Pons (tissue), 1 donor: Measurements from ENCODE around the gene ARL8A.
"Not testable (repeated sequence)": the region's sequence is repeated elsewhere in the genome, so short reads cannot be mapped to it uniquely, and the experiment has no call there.

Experiments
- DNase-seq: peaks from one replicate; pipeline ENCODE4 v3.0.0-alpha.2; 2016; ENCODE audit warnings: low spot score

ARL8A gene

DNA sequence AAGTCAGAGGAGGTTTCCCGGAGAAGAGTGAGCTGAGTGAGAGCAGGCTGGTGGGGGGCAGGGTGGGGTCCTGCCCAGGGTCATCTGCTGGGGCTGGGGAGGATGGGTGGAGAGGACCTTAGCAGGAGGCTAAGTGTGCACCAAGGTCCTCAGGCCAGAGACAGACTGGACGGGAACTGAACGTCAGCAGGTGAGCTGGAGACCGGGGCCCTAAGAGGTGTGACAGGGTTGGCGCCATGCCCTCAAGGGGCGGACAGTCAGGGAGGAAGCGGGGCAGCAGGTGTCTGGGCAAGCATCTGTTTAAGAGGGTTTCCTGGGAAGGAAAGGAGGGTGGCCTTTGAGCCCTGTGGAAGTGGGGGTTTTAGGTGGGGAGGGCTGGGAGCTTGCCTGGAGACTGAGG, 29.5 kb upstream of the ARL8A start:
- no peak for DNase-seq

DNA sequence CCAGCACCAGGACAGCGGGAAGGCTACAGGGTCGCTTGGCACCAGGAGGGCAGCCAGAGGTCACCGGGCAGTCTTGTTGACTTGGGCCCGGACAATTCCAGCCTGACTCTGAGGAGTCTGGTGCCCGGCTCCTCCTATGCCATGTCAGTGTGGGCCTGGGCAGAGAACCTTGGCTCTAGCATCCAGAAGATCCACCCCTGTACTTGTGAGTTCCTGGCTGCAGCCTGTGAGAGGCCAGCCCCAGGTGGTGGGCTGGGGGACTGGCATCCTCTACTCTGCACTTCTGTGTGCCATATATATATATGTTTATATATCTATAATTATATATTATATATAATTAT, 27.4 kb upstream of the ARL8A start:
- DNase-seq = no peak

DNA sequence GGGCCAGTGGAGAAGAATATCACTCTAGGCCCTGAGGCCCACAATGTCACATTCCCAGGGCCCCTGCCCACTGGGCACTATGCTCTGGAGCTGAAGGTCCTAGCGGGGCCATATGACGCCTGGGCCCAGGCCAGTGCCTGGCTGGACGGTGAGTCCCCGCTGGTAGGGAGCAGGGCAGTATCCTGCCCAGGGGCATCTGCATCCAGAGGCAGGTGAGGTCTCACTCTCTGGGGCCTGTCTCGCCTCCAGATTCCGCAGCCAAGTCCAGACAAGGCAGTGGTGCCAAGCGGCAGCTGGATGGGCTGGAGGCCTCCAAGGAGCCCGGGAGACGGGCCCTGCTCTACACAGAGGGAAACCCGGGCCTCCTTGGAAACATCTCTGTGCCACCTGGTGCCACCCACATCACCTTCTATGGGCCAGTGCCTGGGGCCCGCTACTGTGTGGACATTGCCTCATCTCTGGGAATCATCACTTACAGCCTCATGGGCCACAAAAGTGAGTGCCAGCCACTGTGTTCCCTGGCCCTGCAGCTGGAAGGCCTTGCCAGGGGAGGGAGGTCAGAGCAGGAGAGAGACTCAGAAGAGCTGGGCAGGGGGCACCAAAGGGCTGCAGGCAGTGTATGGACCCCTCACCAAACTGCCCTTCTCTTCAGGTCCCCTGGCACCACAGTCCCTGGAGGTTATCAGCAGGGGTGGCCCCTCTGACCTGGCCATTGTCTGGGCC, 26.9 kb upstream of the ARL8A start:
- DNase-seq = no peak

DNA sequence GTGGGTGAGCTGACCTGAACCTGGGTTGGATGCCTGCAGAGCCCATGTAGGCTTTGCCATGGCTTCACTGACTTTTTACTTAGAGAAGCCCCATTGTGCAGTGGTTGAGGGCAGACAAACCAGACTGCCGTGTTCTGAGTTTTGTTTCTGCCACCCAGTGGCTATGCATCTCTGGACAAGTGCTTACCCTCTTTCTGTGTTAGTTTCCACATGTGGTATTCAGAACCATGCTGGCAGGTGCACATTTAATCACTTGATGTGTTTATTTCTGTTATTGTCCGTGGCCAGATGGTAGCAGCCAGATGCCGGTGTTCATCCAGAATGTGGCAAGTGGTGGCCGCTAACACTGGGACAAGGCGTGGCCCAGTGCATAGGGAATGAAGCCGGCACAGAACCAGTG, 26.2 kb upstream of the ARL8A start:
- no peak for DNase-seq

DNA sequence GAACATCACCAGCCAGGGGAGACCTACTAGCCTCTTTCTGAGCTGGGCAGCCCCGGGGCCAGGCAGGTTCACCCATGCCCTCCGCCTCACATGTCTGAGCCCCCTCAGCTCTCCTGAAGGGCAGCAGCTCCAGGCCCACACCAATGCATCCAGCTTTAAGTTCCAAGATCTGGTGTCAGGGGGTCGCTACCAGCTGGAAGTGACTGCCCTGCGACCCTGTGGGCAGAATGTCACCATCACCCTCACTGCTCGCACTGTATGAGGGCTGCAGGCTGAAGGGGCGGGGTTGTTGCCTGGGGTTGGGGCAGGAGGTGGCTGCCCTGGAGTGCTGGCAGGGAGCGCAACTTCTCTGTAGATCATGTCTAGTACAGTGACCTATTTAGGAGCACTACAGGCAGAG, 24.3 kb upstream of the ARL8A start:
- no peak for DNase-seq

DNA sequence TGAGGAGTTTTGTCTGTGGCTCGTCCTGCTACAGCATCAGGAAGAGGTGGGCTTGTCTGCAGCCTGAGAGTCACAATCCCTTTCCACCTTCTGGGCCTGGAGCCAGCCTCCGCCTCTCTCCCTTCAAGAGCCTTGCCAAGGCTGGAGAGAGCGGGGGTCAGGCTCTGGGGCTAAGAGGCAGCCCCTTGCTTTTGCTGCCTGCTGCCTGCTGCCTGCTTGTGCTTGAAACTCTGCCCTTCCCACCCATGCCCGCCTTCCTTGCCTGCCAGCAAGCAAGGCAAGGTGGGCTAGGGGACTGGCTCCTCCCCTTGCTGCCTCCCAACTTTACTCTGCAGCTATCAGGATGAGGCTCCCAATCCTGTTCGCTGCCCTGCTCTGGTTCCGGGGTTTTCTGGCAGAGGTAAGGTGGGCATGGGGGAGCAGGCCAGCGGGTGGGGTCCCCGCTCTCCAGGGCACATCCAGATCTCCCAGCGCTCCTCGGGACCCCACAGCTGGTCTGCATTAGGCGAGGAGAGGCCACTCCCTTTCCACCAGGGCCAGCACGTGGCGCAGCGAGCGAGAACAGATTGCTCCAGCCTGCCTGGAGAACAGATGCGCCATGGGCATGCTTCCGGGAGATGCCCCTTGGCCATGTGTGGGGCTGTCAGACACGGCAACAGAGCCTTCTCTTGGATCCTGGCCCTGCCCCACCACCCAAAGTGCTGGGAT, 23.3 kb upstream of the ARL8A start:
- no peak for DNase-seq

DNA sequence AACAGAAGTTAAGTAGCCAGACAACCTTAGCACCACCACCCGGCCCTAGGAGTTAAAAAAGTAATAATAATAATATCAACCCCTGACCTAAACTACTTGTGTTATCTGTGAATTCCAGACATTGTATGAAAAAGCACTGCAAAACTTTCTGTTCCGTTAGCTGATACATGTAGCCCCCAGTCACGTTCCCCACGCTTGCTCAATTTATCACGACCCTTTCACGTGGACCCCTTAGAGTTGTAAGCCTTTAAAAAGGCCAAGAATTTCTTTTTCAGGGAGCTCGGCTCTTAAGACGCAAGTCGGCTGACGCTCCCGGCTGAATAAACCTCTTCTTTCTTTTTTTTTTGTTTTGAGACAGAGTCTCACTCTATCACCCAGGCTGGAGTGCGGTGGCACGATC, 22.5 kb upstream of the ARL8A start:
- not testable (repeated sequence) for DNase-seq

DNA sequence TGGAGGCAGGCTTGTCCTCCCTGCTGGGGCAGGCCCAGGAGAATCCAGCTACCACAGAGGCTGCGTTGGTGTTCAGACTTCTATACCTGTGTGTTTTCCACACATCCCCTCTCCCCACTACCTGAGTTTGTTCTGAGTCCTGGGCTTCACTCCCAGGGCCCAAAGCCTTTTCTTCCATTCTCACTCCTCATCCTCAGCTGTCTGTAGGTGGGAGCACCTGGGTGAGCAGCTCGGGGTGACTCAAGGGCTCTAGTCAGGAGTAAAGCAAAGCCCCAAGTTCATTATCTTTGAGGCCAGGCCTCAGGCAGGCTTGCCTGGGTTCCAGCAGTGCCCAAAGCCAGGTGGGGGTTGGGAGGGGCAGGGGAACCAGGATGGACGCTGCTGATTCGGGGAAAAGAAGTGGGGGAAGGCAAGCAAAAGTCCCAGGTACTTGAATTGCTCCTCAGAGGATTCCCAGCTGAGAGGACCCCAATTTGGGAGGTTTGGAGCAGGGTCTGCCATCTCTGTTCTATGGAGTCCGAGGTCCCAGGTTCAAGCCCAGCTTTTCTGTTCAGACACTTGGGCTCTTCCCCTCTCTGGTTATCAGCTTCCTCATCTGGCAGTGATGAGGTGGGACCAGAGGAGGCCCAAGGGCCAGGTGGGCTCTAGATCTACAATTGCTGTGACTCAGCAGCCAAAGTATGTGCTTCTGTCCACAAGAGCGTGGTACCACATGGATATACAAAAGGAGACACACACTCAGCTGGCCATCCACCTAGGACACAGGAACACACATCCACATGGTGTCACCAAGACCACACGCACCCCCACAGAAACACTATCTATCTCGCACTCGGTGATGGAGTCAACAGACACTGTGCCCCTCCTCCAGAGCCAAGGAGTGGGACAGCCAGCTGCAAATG, 21.7 kb upstream of the ARL8A start:
- DNase-seq = no peak

DNA sequence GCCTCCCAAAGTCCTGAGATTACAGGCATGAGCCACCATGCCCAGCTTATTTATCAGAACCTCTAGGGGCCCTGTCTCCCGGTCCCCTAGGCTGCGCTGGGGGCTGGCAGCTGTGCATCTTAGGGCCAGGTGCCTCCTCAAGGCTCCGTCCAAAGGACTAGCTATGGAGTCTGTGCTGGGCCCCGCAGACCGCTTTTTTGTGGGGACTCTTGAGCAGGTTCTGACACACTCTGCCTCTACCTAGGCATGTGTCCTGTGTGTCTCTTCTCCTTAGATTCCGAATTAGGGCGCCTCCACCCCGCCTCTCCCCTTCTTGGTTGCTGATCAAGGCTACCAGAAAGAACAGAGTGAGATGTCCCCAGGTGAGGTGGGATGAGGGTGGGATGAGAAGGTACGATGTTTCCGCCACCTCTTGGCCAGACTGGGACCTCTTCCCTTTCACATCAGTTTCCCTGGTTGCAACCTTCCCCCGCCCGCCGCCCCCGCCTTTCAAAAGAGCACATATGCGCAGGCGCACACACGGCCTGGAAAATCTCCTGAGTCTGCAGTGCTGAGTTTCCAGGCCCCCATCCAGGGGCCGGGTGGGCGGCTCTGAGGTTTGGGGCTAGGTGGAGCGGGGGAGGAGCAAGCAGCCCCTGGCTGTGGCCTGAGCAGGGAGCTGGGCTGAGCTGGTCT, 20.9 kb upstream of the ARL8A start:
- DNase-seq = no peak

DNA sequence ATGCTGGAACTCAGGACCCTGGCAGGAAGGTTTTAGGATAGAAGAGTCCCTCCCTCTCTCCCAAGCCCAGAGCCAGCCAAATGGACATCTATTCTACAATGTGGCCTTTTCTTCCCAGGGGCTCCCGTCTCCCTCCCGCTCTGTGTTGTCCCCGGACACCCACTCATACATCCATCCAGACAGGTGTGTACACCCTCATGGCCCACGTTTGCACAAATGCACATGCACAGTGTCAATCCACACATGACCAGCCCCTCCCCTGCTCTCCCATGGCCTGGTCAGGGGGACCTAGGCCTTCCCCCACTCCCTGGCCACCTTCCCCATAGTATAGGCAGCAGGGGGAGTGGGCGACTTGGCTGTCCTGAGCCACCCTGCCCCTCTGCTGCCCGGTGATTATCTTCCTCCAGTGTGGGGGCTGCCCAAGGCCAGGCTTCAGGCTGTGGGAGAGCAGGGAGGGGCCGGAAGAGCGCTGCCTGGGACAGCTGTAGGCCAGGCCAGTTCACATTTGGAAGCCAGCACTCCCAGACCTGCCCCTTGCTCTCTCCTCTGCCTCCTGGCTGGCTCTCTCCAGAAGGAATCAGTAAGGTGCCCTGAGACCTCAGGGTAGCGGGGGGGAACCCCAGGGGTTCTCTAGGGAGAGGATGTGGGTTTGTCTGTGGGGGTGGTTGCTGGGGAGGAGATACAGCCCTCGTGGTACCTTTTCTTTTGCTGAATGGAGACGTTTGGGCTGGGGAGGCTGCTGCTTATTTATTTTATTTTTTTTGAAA, 19.9 kb upstream of the ARL8A start:
- DNase-seq = no peak

DNA sequence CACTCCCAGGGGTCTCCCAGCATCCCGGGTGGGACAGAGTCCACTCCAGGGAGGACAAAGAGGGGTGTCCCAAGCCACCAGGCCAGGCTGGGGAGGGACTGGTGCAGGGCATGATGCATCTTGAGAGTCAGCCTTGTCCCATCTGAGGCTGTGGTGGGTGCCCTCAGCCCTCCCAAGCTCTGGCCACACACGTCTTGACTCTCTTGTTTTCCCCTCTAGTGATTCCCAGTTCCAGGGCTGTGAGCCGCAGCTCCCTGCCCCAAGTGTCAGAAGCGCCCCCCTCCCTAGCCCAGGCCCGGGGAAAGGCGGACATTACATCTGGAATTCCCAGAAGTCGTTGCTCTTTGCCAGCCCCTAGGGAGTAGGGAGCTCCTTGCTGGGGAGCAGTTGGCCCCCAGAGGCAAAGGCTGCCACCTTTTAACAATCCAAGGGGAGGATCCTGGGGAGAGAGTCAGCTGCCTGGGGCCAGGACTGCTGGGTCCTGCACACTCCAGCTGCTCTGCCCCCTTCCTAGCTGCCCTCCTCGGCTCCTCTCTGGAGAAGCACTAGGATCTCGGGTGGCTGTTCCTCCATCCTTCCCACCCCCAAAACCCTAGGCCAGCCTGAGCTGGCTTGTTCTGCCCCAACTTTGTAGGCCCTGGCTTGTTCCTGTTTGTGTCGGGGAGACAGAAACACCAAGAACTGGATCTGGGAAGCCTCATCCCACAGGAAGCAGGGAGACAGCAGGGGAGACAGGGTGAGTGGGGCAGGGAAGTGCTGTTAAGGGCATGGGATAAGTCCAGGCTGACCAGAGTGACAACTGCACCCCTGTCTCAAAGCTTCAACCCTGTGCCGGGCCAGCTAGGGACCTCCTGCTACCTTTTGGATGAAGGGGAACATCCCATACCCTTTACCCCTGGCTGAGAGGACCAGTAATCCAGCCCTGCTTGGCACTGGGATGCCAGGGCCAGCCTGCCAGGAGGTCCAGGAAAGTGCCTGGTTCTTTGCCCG, 19.0 kb upstream of the ARL8A start:
- no peak for DNase-seq

DNA sequence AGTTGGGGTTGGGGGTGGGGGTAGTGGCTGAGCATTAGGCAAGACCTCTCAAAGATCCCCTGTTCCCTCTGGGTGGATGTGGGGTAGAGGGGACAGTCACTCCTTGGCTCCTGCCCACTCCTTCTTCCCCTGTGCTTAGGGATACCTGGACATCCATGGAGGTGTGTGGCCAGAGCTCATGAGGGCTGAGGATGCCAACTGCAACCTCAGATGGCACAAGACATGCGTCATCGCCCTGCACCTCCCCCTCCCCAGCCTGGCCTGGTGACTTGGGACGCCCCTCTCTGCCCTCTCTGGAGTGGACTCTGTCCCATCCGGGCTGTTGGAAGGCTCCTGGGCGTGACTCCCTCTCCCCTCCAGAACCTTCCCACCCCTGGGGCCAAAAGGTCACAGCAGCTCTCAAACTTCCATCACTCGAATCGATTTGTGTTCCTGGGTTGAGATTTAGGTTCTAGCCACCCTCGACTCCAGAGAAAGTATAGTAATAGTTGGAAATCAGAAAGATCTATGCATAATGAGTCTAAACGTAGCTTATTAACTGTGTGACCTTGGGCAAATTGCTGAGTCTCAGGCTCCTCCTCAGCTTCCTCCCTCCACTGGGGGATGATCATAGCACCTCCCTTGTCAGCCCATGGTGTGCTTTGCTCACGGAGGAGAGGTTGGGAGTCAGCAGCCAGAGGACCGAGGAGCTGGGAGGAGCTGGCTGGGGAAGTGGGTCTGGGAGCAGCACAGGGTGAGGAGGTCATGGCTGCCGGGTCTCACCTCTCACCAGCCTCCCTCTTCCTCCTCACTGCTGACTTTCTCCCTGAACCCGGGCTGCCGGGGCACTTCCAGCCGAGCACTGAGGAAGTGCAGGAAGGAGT, 18.1 kb upstream of the ARL8A start:
- no peak for DNase-seq

DNA sequence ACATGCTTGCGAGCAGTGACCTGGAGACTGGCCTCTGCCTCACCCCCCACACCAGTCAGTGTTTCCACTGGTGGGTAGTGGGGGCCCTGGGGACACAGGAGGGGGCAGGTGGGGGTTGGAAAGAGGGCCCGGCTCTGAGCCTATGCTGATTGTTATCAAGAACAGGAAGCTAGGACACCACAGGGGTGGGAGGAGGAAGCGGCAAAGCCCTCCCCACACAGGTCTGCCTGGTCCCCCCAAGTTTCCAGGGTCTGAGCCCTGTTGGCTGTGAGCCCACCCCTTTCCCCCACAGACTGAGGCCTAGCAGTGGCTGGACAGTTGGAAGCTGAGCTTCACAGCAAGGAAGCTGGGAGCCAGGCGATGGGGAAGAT, 17.5 kb upstream of the ARL8A start:
- no peak for DNase-seq

DNA sequence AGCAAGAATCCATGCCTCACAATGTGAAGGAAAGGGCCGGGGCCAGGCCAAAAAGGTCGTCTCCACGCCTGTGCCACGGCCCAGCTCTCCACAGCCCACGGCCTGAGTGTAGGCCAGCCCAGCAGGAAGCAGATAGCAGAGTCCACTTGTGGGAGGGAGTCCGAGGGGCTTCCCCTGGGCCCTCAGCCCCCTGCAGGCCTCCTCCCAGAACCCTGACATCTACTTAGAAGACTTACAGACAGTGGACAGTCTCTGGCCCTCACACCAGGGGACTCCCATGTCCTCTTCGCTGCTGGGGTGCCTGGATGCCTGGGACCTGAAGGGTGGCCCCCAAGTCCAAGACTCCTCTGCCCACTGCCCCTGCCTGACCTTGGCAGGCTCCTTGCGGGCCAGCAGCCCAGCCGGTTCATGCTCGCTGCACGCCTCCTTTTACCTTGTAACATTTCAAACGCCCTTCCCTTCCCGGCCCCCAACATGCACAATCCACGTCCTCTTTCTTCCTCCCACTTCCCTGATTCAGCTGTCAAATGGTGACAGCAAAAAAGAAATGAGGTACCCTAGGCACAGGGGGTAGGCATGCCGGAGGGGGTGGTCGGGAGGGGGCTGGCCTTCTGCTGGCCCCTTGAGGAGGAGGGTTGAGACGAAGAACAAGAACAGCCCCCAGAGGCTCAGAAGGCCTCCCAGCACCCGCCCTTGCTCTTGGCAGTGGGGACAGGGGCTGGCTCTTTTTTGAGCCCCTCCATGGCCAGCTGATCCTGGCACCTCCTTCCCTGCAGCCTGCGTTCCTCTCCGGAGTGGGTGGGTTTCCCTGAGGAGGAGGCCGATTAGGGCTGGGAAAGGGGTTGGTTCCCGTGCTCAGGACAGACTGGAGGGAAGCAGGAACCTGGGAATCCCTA, 16.9 kb upstream of the ARL8A start:
- DNase-seq = no peak

DNA sequence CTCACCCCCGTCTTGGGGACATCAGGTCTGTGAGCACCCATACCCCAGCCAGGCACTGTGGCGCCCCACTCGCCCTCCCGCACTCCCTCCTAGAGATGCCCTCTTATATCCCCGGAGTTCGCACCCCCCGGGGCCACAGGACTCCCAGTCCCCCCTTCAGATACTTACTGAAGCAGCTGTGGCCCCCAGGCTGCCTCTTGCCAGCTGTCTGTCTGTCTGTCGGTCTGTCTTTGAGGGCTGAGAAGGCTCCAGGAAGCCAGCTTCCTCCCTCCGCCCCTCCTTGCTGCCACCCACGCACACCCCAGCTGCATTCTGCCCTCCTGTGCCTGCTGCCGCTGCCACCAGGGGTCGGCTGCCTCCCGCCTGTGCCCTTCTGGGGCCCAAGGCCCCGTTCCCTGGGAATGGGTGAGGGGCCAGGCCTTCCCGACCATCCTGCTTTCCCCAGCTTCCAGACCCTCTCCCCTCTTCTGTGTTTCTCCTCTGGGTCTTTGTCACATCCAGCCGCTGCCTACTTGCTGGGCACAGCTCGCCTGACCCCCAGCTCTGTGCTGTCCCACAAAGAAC, 15.9 kb upstream of the ARL8A start, which contains the start of gene PTPN7:
Gene PTPN7 (minus strand): TSS at position 226 of the 564 bp plus-strand sequence. CDS start 1,200 bp downstream, outside the sequence.
- DNase-seq = no peak

DNA sequence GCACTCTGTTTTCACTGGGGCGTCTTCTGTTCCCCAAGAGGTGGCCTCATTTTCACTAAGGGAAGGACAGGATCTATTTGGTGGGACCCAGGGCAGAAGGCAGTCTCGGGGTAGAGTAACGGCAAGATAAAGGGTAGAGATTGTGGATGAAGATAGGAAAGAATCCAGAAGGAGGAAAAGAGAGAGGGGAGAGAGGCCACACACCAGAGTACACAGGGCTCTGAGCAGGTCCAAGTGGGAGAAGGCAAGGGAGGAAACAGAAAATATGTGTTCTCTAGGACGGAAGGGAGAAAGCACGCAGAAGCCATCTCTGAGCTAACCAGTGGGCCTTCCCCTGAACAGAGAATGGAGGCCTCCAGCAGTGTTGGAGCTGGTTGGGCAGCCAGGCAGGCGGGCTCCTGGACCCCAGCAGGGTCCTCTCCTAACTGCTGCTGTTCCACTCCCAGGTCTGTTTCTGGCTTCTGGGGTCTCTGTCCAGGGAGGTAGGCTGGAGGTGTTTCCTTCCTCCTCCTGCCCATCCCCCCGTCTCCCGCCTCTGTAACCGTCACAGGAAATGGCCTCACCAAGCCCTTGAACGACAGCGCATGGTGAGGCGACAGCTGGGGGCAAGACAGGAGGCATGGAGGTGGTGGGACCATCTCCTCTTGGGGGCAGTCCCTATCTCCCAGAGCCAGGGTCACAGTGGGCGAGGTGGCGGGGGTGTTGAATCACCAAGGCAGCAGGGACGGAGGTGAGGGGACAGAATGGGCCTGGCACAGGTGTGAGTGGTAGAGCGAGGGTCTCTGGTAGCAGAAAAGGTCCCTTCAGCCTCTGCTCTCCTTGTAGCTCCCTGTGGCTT, 15.2 kb upstream of the ARL8A start:
- no peak for DNase-seq
